Pulmonary artery endothelial cell (primary cell): ENCODE results near the gene LETMD1. TPM values are rescaled to one million over a fixed set of nuclear protein-coding genes. Genes with fewer than 3 reads are reported as not detected.
A peak's percentile ranks its signal among the peaks of the same experiment; 100 is the strongest.

Experiments
- DNase-seq: peaks from one replicate; pipeline ENCODE4 v3.0.0-alpha.2; 2011; ENCODE audit warnings: low read depth, low spot score
- total RNA-seq: library from RNA; depleted of rRNA; stranded (reverse); fragments of >200 nt; gene quantifications from 2 replicates; pipeline ENCODE4 v1.2.3, GENCODE V29; 2014

Gene LETMD1
- total RNA-seq, 1 donor from 2014 or later: 30.7 TPM

DNA sequence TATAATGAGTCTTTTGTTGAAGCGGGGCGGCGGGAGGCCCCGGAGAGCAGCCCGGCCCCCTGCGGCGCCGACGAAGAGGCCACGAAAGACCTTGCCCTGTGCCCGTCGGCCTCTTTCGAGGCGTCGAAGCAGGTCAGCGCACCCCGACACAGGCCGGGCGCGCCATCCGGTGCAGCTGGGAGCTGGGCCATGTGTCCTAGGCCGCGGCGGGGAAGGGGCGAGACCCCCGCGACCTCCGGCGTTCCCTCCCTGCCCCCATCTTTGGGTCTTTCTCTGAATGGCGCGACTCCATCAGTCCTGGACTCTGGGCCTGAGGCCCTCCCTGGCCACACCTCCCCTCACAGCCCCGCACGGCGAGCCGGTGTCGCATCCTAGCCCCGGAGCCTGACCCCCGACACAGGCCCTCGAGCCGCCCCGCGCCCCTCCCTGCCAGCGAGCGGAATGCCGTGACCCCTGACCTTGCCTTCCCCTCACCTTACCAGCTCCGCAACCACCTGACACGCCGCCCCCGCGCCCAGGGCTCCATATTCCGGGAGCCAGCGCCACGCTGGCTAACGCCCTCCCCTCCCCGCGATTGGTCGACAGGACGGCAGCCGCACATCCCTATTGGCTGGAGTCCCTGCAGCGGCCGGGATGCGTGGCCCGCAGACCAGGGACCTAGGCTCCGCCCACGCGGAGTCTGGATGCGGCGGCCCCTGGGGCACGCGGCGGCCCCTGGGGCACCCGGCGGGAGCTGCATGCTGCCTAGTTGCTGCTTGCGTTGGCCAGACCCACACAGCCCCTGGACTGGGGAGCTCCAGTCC lies 22.1 kb upstream of the LETMD1 start, which contains the start of gene SLC11A2:
TSS of gene SLC11A2 (minus strand) at position 549 of the 803 bp plus-strand sequence. CDS start 15,656 bp downstream, outside the sequence.
- DNase-seq: peak; percentile 81

GRCh38 chr12:51027342-51027835 lies 20.7 kb upstream of the LETMD1 start:
- DNase-seq: no peak

- no peak for DNase-seq
Observed at GRCh38 chr12:51028126-51028812, 19.9 kb upstream of the LETMD1 start.

DNA sequence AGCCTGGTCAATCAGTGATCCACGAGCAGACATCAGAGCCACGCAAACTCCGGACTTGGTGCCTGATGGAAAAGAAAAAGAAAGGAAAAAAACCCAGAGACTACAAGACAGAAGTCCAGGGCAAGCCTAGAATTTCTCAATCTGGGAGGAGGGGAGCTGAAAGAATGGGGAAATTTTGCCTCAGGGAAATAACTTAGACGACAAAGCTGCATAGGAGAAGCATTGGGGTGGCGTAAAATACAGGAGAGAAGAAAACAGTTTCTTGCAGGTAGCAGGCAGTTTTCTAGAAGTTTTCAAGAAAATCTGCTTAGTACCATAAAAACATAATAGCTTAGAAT lies 19.3 kb upstream of the LETMD1 start:
- no peak for DNase-seq

DNA sequence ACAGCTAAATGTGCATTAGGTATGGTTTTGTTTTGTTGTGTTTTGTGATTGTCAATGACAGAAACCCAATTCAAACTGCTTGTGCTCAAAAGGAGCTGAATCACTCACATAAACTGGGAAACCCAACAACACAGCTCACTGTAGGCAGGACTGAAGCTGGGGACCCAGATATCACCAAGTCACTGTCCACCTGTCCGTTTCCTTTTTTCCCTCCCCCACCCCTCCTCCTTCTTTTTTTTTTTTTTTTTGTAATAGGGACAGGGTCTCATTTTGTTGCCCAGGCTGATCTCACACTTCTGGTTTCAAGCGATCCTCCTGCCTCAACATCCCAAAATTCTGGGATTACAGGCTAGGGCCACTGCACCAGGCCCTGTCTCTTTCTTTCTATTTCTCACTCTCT lies 15.1 kb upstream of the LETMD1 start:
- no peak for DNase-seq

GRCh38 chr12:51033457-51034089 lies 14.6 kb upstream of the LETMD1 start:
- DNase-seq: no peak

- no peak for DNase-seq
Observed at GRCh38 chr12:51036279-51036678, 11.8 kb upstream of the LETMD1 start.

- DNase-seq: no peak
Observed at GRCh38 chr12:51048661-51049251, 629 bp downstream of the LETMD1 start.

GRCh38 chr12:51049525-51049924 lies 1.4 kb downstream of the LETMD1 start:
- DNase-seq: no peak

DNA sequence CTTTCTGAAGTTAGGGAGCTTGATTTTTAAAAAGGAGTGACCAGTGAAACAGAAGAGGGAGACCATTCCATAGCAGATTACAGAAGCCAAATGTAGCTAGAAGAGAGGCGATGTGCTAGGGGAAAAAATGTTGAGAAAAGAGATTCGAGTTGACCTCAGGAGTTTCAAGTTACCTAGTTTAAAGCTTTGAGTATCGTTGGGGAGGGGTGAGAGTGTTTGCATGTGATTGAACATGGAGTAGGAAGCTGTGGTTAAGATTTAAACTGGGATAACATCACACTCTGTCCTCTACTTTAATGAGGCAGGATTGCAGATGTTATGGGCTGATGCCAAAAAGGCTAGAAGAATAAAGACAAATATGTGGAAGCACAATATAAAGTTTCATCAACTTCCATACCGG lies 3.7 kb downstream of the LETMD1 start:
- no peak for DNase-seq

DNA sequence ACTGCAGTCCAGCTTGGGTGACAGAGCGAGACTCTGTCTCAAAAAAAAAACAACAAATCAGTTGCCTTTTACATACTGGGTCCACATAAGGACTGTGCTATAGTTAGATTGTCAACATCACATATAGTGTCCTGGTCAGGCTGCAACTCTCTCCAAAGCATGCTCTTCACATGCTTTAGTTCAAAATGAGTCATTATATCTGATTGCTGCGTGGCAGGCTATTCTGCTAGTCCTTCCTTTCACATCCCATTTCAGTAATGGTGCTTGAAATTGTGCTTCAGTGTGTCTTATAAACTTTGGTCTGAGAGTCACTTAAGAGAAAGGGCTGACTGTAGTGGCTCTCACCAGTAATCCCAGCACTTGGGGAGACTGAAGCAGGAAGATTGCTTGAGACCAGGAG lies 6.9 kb downstream of the LETMD1 start:
- no peak for DNase-seq

GRCh38 chr12:51056242-51056641 lies 8.1 kb downstream of the LETMD1 start:
- no peak for DNase-seq

DNA sequence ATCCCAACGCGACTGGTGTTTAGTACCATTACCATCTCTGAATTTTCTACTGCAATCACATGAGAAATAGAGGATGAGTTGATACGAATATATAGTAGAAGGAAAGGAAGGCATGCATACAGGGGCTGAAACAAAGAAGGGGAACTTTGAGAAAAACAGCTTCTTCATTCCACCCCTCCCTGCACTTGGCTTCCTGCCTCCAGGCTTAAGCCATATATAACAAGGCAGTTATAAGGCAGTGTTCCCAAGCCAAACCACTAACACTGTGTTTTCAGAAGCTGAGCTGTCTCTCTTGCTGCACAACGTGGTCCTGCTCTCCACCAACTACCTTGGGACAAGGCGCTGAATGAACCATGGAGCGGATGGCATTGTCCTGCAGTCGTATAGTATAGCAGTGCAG lies 11.0 kb downstream of the LETMD1 start:
- no peak for DNase-seq

DNA sequence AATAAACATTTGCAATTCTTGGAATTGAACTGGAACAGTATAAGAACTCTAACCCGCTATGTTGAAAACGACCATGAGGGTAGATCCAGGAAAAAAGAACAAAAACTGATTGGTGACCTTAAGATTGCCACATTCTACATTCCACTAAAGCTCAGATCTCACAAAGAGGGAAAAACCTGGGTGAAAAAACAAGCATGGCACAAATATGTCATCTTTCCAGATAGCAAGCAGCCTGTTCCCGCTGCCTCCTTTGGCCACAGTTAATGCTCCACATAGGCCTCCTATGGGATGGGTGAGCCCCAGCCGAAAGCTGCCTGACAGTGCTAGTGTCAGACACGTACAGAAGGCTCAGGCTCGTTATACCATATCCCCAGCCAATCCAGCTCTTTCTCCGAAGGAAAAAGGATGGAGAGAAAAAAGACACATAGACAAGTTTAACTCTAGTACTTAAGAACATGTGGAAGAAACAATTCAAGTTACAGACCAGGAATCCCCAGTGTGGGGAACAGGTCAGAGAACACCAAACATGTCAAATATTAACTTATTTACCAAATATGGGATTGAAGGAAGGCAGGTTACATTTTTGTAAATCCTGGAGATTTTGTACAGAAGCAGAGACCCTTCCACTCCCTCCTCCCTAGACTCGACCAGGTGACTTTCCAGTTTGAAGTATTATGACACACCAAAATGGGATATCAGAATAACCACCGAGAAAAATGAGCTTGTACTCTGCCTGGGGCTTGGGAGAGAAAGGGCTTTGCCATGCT lies 14.7 kb downstream of the LETMD1 start:
- DNase-seq: no peak

GRCh38 chr12:51065530-51065929 lies 17.4 kb downstream of the LETMD1 start:
- DNase-seq: no peak

DNA sequence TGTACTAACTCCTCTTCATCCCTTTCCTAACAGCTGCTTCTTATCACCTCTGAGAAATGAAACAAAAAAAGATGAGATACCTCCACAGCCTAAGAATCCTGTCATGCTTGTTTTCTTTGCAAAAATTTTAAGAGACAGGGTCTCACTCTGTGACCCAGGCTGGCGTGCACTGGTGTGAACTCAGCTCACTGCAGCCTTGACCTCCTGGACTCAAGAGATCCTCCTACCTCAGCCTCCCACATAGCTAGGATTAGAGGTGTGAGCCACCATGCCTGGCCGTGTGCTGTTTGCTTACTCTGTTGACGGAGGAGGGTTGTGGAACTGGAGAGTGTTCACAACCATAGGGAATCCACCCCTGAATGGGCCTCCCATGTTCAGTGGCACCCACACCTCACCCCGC lies 19.1 kb downstream of the LETMD1 start:
- DNase-seq: no peak

GRCh38 chr12:51067771-51068170 lies 19.6 kb downstream of the LETMD1 start:
- no peak for DNase-seq

GRCh38 chr12:51070004-51070403 lies 21.9 kb downstream of the LETMD1 start:
- DNase-seq: no peak

DNA sequence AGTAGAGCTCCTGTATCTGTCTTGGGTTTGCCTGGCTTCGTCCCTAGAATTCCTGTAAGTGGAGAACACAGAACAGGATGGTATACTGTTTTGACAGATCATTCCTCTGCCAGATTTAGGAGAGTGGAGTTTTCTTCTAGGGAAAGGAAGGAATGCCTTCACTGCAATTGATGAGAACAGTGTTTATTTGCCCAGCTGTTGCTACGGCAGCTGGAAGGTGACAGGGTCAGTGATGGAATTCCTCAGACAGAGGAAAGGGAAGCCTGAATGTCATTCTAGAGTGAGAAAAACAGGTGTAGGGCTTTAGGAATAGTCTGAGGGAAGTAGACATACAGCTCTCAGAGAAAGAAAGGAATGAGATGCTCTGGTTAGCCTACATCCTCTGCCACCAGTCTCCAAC lies 23.5 kb downstream of the LETMD1 start:
- peak; percentile 48 for DNase-seq

DNA sequence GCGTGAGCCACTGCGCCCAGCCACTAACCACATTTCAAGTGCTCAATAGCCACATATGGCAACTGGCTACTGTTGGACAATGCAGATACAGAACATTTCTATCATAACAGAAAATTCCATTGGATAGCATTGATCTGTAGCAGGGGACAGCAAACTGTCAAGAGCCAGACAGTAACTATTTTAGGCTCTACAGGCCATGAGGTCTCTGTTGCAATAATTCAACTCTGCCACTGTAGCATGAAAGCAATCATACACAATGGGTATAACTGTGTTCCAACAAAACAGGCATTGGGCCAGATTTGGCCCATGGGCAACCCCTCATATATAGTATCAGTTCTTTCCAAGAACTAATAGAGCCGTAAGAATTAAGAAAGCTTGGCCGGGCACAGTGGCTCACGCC lies 27.3 kb downstream of the LETMD1 start:
- DNase-seq: no peak

DNA sequence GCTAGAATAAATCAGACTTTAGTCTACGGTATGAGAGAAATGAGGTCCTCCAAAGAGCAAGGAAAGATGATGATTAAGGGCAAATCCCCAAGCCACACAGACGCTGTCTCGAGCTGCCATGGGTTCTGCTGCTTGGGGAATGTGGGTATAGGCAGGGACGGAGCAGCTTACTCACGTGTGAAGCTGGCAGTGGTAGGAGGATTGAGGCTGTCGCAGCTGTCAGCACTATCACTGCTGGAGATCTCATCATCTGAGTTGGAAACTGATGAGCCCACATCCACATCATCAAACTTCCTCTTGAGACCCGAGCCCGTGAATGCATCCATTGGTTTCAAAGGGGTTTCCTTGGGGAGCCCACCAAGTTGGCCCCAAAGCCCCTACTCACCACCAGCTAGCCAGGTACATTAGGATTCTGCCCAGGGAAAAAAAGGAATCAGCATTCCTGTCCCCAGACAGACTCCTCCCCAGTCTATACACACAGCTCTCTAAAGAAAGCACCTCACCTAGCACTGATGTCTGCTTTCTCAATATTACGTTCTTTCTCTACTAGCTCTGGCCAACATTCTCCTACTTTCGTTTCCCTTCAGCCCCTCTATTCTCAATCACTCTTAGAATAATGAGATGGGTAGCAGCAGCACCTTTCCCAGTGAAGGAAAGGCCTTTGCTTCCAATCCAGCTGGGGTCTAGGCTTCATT lies 28.3 kb downstream of the LETMD1 start:
- no peak for DNase-seq
